Neural cell (in vitro differentiated cells): ENCODE results near the gene CRACDL. TPM values are rescaled to one million over a fixed set of nuclear protein-coding genes. Genes with fewer than 3 reads are reported as not detected.

ENCODE experiments used
- H2AFZ ChIP-seq: fragments of 200-600, 300-800 bp; sonication (generic), shearing (Covaris generic); 2 replicates; pipeline ENCODE4 v1.6.0; 2014; ENCODE audit warnings: low read depth, mild to moderate bottlenecking, antibody characterized with exemption, low read length, moderate library complexity
- H3F3A ChIP-seq: fragments of 200-600 bp; shearing (Covaris generic); 2 replicates; pipeline ENCODE4 v1.6.1; 2016; ENCODE audit warnings: mild to moderate bottlenecking, moderate library complexity, mixed read lengths, antibody characterized with exemption, low read length; ENCODE audit not compliant: insufficient read depth, poor library complexity, severe bottlenecking
- H3K27ac ChIP-seq: fragments of 200-600, 300-800 bp; sonication (generic), shearing (Covaris generic); 2 replicates; pipeline ENCODE4 v1.5.1; 2014; ENCODE audit warnings: mild to moderate bottlenecking, low read length, moderate library complexity
- H3K27me3 ChIP-seq: fragments of 300-800, 200-600 bp; sonication (generic), shearing (Covaris generic); 2 replicates; pipeline ENCODE4 v1.6.0; 2014; ENCODE audit warnings: mild to moderate bottlenecking, low read depth, low read length, moderate library complexity; ENCODE audit not compliant: insufficient read depth
- H3K36me3 ChIP-seq: fragments of 300-800, 200-600 bp; sonication (generic), shearing (Covaris generic); 2 replicates; pipeline ENCODE4 v1.5.1; 2014; ENCODE audit warnings: mild to moderate bottlenecking, antibody characterized with exemption, low read length, moderate library complexity; ENCODE audit not compliant: insufficient read depth
- H3K4me2 ChIP-seq: fragments of 300-800, 200-600 bp; sonication (generic), shearing (Covaris generic); 2 replicates; pipeline ENCODE4 v1.6.0; 2014; ENCODE audit warnings: mild to moderate bottlenecking, low read length
- H3K4me3 ChIP-seq: fragments of 300-800, 200-600 bp; sonication (generic), shearing (Covaris generic); 2 replicates; pipeline ENCODE4 v1.5.1; 2014; ENCODE audit warnings: mild to moderate bottlenecking, low read length, moderate library complexity
- H3K79me2 ChIP-seq: fragments of 200-600 bp; shearing (Covaris generic); replicated peaks from 2 replicates; pipeline ENCODE4 v1.6.0; 2014; ENCODE audit warnings: mild to moderate bottlenecking, low read length, moderate library complexity; ENCODE audit not compliant: insufficient read depth
- H3K9ac ChIP-seq: fragments of 300-800, 200-600 bp; sonication (generic), shearing (Covaris generic); 2 replicates; pipeline ENCODE4 v1.6.1; 2016; ENCODE audit warnings: mild to moderate bottlenecking, low read length, mixed read lengths
- H3K9me2 ChIP-seq: fragments of 200-600 bp; shearing (Covaris generic); 2 replicates; pipeline ENCODE4 v1.6.1; 2016; ENCODE audit warnings: mild to moderate bottlenecking, low read length, mixed read lengths; ENCODE audit not compliant: insufficient read depth
- H3K9me3 ChIP-seq: fragments of 200-600, 300-800 bp; sonication (generic), shearing (Covaris generic); 2 replicates; pipeline ENCODE4 v1.6.1; 2016; ENCODE audit warnings: mild to moderate bottlenecking, mixed run types, low read length, moderate library complexity, mixed read lengths
- H4K20me1 ChIP-seq: fragments of 200-600 bp; shearing (Covaris generic); 2 replicates; pipeline ENCODE4 v1.6.1; 2016; ENCODE audit warnings: mild to moderate bottlenecking, mixed run types; ENCODE audit not compliant: insufficient read depth
- CTCF ChIP-seq: fragments of 450-650 bp; IDR thresholded peaks from 2 replicates; pipeline ENCODE4 v1.5.1; 2014; ENCODE audit warnings: antibody characterized with exemption, mild to moderate bottlenecking, moderate library complexity; ENCODE audit not compliant: poor library complexity, severe bottlenecking
- EP300 ChIP-seq: fragments of 450-650 bp; conservative IDR thresholded peaks from 2 replicates; pipeline ENCODE4 v1.6.1; 2014; ENCODE audit warnings: antibody characterized with exemption, mild to moderate bottlenecking, moderate library complexity; ENCODE audit not compliant: poor library complexity, severe bottlenecking
- EZH2 ChIP-seq: fragments of 200-600, 300-800 bp; shearing (Covaris generic), sonication (generic); IDR thresholded peaks from 2 replicates; pipeline ENCODE4 v1.6.1; 2014; ENCODE audit warnings: antibody characterized with exemption, low read length, borderline replicate concordance, mild to moderate bottlenecking; ENCODE audit not compliant: insufficient read depth, poor library complexity, severe bottlenecking
- MXI1 ChIP-seq: fragments of 450-650 bp; conservative IDR thresholded peaks from 2 replicates; pipeline ENCODE4 v1.6.1; 2014; ENCODE audit warnings: antibody characterized with exemption, mild to moderate bottlenecking; ENCODE audit not compliant: poor library complexity, severe bottlenecking
- POLR2AphosphoS5 ChIP-seq: IDR thresholded peaks from 2 replicates; pipeline ENCODE4 v1.6.1; 2012
- RAD21 ChIP-seq: fragments of 450-650 bp; conservative IDR thresholded peaks from 2 replicates; pipeline ENCODE4 v1.6.1; 2014; ENCODE audit warnings: antibody characterized with exemption, mild to moderate bottlenecking, moderate library complexity
- REST ChIP-seq: IDR thresholded peaks from 2 replicates; pipeline ENCODE4 v1.6.1; 2012; ENCODE audit warnings: borderline replicate concordance
- SMC3 ChIP-seq: fragments of 450-650 bp; conservative IDR thresholded peaks from 2 replicates; pipeline ENCODE4 v1.6.1; 2014; ENCODE audit warnings: antibody characterized with exemption, mild to moderate bottlenecking, moderate library complexity; ENCODE audit not compliant: poor library complexity
- TAF1 ChIP-seq: IDR thresholded peaks from 2 replicates; pipeline ENCODE4 v1.6.1; 2012; ENCODE audit warnings: low read depth
- polyA plus RNA-seq: library from polyadenylated mRNA; depleted of rRNA; stranded (reverse); fragments of >200 nt; gene quantifications from 2 replicates; pipeline ENCODE4 v1.2.3, GENCODE V29; 2014

Gene CRACDL
- polyA plus RNA-seq, 1 donor from 2014 or later, result 0.85 TPM

- Histone ChIP-seq H3K36me3 (no peaks in the 10 kb centered on the region), H3K4me2 (no peak overlapping the region), H2AFZ (no peak overlapping the region), H3K9me2 (no peaks in the 10 kb centered on the region), H3K27ac (no peak overlapping the region), H3F3A (no peaks in the 10 kb centered on the region), H4K20me1 (no peaks in the 10 kb centered on the region), H3K9me3 (no peaks in the 10 kb centered on the region), H3K9ac (no peak overlapping the region), H3K4me3 (no peak overlapping the region), H3K27me3 (no peaks in the 10 kb centered on the region), H3K79me2 (no peaks in the 10 kb centered on the region)
- TF ChIP-seq CTCF (no peak), POLR2AphosphoS5 (no peak)
Measured at GRCh38 chr2:98778741-98779483, 157.1 kb downstream of the CRACDL start.

DNA sequence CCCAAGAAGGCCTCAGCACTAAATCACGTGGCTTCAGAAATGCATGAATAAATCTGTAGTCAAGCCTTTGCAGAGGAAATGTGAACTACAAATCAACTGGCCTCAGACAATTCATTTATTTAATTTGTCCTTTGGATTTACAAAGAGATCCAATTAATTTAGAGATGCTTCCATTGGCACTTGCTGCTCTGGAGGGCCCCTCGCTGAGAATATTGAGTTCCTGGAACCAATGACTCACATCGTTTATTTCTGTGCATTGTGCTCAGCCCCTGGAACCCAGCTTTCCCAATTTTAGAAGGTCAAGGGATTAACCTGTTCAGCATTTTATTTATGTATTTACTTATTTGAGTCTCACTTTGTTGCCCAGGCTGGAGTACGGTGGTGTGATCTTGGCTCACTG is 157.9 kb downstream of the CRACDL start:
- Histone ChIP-seq H3K27me3 (no peaks in the 10 kb centered on the region), H3K9me2 (no peaks in the 10 kb centered on the region), H3K9me3 (no peaks in the 10 kb centered on the region), H3K4me2 (no peak overlapping the region), H3F3A (no peaks in the 10 kb centered on the region), H3K4me3 (no peak overlapping the region), H4K20me1 (no peaks in the 10 kb centered on the region), H3K79me2 (no peaks in the 10 kb centered on the region), H3K9ac (no peak overlapping the region), H3K36me3 (no peaks in the 10 kb centered on the region), H2AFZ (no peak overlapping the region), H3K27ac (no peak overlapping the region)
- TF ChIP-seq TAF1, result no peak
- no peak for TF ChIP-seq CTCF
- TF ChIP-seq EP300, result no peak
- no peak for TF ChIP-seq EZH2
- no peak for TF ChIP-seq POLR2AphosphoS5
- TF ChIP-seq SMC3, result no peak
- no peak for TF ChIP-seq REST
- no peak for TF ChIP-seq RAD21
- TF ChIP-seq MXI1, result no peak
